ENCODE results near the gene MED1. TPM values are rescaled to one million over a fixed set of nuclear protein-coding genes. Genes with fewer than 3 reads are reported as not detected.

Gene MED1, protein sequence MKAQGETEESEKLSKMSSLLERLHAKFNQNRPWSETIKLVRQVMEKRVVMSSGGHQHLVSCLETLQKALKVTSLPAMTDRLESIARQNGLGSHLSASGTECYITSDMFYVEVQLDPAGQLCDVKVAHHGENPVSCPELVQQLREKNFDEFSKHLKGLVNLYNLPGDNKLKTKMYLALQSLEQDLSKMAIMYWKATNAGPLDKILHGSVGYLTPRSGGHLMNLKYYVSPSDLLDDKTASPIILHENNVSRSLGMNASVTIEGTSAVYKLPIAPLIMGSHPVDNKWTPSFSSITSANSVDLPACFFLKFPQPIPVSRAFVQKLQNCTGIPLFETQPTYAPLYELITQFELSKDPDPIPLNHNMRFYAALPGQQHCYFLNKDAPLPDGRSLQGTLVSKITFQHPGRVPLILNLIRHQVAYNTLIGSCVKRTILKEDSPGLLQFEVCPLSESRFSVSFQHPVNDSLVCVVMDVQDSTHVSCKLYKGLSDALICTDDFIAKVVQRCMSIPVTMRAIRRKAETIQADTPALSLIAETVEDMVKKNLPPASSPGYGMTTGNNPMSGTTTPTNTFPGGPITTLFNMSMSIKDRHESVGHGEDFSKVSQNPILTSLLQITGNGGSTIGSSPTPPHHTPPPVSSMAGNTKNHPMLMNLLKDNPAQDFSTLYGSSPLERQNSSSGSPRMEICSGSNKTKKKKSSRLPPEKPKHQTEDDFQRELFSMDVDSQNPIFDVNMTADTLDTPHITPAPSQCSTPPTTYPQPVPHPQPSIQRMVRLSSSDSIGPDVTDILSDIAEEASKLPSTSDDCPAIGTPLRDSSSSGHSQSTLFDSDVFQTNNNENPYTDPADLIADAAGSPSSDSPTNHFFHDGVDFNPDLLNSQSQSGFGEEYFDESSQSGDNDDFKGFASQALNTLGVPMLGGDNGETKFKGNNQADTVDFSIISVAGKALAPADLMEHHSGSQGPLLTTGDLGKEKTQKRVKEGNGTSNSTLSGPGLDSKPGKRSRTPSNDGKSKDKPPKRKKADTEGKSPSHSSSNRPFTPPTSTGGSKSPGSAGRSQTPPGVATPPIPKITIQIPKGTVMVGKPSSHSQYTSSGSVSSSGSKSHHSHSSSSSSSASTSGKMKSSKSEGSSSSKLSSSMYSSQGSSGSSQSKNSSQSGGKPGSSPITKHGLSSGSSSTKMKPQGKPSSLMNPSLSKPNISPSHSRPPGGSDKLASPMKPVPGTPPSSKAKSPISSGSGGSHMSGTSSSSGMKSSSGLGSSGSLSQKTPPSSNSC (N-terminal part only)
- total RNA-seq, result 24.7 and 25.2 TPM in 2 replicates

DNA sequence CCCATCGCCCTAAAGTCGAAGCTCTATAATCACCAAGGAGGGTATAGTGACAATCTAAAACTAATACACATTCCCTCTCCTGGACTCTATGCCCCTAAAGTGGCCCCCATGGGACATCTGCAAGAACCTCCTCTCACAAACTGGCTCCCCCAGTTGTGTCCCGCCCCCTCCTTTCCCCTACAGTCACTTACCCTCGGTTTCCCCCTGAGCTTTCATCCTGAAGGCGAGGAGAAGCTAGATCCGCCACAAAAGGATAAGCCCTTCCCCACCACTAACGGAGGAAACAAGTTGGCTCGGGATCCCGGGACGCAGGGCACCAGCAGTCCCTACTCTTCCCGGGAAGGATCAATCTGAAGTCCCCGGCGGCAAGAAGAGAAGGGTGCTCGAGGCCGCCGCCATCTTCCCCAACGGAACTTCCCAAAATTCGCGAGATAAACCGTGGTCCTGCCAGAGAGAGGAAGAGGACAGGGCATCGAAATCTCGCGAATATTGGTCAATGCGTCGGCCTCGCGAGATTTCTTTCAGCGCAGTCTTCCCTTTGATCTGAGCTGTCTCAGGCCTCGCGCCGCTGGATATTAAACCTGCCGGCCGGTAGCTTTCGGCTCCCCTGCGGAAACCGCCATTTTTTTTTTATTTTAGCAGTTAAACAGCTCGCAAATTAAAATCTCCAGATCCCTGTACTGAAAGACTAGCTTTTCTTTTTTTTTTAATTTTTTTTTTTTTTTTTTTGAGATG lies at the start of gene MED1:
TSS of gene MED1 (minus strand) at position 417 of the 735 bp plus-strand sequence. CDS start at position 216, 201 bp downstream.

DNA sequence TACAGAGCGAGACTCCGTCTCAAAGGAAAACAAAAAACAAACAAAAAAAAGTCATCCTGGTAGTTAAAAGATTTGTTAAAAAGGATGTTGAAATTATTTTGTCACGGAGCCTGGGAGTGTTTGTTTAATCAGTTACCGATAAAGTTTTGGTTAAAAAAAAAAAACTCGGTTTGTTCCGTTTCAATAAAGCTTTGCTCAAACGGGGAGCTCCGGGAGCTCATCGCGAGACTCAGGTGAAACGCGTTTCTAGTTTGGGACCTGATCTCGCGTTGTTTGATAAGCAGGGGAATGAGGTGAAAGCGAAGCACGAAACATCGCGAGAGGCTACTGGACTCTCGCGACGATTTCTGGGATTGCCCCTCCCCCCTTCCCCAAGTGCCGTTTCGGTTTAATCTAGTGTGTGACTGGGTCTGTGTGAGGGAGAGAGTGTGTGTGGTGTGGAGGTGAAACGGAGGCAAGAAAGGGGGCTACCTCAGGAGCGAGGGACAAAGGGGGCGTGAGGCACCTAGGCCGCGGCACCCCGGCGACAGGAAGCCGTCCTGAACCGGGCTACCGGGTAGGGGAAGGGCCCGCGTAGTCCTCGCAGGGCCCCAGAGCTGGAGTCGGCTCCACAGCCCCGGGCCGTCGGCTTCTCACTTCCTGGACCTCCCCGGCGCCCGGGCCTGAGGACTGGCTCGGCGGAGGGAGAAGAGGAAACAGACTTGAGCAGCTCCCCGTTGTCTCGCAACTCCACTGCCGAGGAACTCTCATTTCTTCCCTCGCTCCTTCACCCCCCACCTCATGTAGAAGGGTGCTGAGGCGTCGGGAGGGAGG lies 10.3 kb upstream of the MED1 start, which contains the start of gene CDK12:
TSS of gene CDK12 (plus strand) at position 374 of the 813 bp plus-strand sequence. CDS start 586 bp downstream, outside the sequence.

DNA sequence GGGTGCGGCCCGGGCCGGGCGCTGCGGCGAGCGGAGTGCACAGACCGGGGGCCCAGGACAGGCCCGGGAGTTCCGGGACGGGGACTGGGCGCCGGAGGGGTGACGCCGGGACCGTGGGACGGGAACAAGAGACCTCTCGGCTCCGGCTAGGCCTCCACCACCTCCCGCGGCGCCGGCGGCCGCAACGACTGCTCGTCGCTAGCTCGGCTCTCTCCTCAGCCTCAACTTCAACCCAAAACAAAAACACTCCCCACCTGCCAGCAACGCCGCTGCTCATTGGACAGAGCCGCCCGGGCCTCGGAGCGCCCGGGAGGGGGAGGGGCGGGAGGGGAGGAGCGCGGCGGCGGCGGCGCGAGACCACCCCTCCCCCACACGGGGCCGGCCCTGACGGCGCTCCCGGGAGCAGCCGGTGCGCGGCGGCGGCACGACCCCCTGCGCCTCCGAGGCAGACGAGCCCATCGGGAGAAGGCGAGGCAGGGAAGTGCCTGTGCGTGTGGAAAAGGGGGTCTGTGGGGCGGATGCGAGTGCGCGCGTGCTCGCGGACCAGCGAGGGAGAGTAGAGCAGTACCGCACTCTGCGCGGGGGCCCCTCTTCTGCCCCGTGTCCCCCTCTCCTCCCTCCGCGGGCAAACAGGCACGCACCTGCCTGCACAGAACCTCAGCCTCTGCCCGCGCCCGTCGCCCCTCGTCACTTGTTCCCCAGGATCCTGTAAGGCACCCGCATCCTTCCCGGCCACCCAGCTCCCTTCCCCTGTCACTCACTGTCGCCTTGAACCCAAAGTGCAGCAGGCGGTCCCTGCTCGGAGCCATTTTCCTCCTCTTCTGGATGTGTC lies 49.4 kb downstream of the MED1 start, which contains the start of gene FBXL20:
TSS of gene FBXL20 (minus strand) at position 215 of the 832 bp plus-strand sequence. CDS start 224 bp downstream, outside the sequence.

Other genes starting within 250 kb of the MED1 start
- gene STAC2, start 225.3 kb downstream of the MED1 start, total RNA-seq, result 0.13 and 2.1 TPM in 2 replicates
- 15.2 and 17.1 TPM in 2 replicates for gene FBXL20, start 49.6 kb downstream of the MED1 start, total RNA-seq
- gene CDK12, start 10.2 kb upstream of the MED1 start, total RNA-seq, result 26.5 and 29.4 TPM in 2 replicates
- gene NEUROD2, start 156.7 kb upstream of the MED1 start, total RNA-seq, result not detected in 2 replicates
- 0.91 TPM in 1 of 2 replicates, not detected in the other for gene PPP1R1B, start 175.7 kb upstream of the MED1 start, total RNA-seq
- 31.7 and 37.6 TPM in 2 replicates for gene STARD3, start 185.9 kb upstream of the MED1 start, total RNA-seq
- 0.52 and 0.53 TPM in 2 replicates for gene TCAP, start 214.1 kb upstream of the MED1 start, total RNA-seq
- 0.07 TPM in 1 of 2 replicates, not detected in the other for gene PNMT, start 217.2 kb upstream of the MED1 start, total RNA-seq
- 14.9 TPM in 2 replicates for gene PGAP3, start 236.8 kb upstream of the MED1 start, total RNA-seq
- 60.5 and 78.5 TPM in 2 replicates for gene ERBB2, start 248.8 kb upstream of the MED1 start, total RNA-seq